HEK293 (cell line): ENCODE data around the gene SOX6.

Experiments used
- CTCF ChIA-PET: fragments of 350-600 bp; formaldehyde crosslinking; extraction: SDS; loops from one replicate; lab custom pipeline; 2021; ENCODE audit warnings: antibody characterized with exemption; lab: Yijun Ruan, JAX
- POLR2A ChIA-PET: fragments of 300-600 bp; formaldehyde crosslinking; extraction: SDS; loops from one replicate; lab custom pipeline; 2020; ENCODE audit warnings: antibody characterized with exemption, inconsistent platforms; lab: Yijun Ruan, JAX
- H3K27ac ChIP-seq: fragments of 200-500 bp; sonication (Bioruptor generic); 2 replicates; pipeline ENCODE4 v1.5.1; 2014; ENCODE audit warnings: low read depth, low read length, control low read depth, inconsistent platforms; ENCODE audit errors: extremely low read depth
- H3K36me3 ChIP-seq, 2 experiments: fragments of 200-500 bp in 1 of 2; sonication (Bioruptor generic) in 1 of 2; 1 replicate in 1 of 2; 2 replicates in 1 of 2; pipeline ENCODE4 v1.5.1; 2014 to 2017; ENCODE audit warnings: inconsistent platforms in 2 of 2, low read length in 2 of 2; ENCODE audit not compliant: control insufficient read depth in 2 of 2, insufficient read depth in 1 of 2
- H3K4me1 ChIP-seq: fragments of 200-500 bp; sonication (Bioruptor generic); 2 replicates; pipeline ENCODE4 v1.5.1; 2014; ENCODE audit warnings: mild to moderate bottlenecking, low read length, inconsistent platforms; ENCODE audit not compliant: control insufficient read depth, insufficient read depth
- H3K4me3 ChIP-seq: 2 replicates; pipeline ENCODE4 v1.5.1; 2011; ENCODE audit warnings: low read depth, mild to moderate bottlenecking, control low read depth, low read length, moderate library complexity
- H3K9me3 ChIP-seq: fragments of 200-500 bp; sonication (Bioruptor generic); 2 replicates; pipeline ENCODE4 v1.5.1; 2014; ENCODE audit warnings: low read depth, low read length, inconsistent platforms; ENCODE audit not compliant: control insufficient read depth, insufficient read depth
- IKZF3 ChIP-seq: fragments of 450-650 bp; IDR thresholded peaks from 2 replicates; pipeline ENCODE4 v1.5.0; 2018; ENCODE audit warnings: missing biosample characterization, mild to moderate bottlenecking, missing genetic modification characterization, moderate library complexity
- MEIS1 ChIP-seq: sonication (generic); formaldehyde crosslinking; IDR thresholded peaks from 2 replicates; pipeline ENCODE4 v1.8.1; 2022; ENCODE audit warnings: missing genetic modification reagents, mild to moderate bottlenecking, borderline replicate concordance
- PRDM6 ChIP-seq: fragments of 450-650 bp; formaldehyde crosslinking; IDR thresholded peaks from 2 replicates; pipeline ENCODE4 v1.5.1; 2017; ENCODE audit warnings: missing biosample characterization, missing genetic modification characterization
- REST ChIP-seq: fragments of 450-650 bp; formaldehyde crosslinking; IDR thresholded peaks from 2 replicates; pipeline ENCODE4 v1.5.1; 2016; ENCODE audit warnings: missing biosample characterization, missing genetic modification characterization
- SCRT2 ChIP-seq: fragments of 450-650 bp; formaldehyde crosslinking; IDR thresholded peaks from 2 replicates; pipeline ENCODE4 v1.5.1; 2016; ENCODE audit warnings: missing biosample characterization, missing genetic modification characterization
- SP2 ChIP-seq: fragments of 450-650 bp; formaldehyde crosslinking; IDR thresholded peaks from 2 replicates; pipeline ENCODE4 v1.5.1; 2016; ENCODE audit warnings: missing biosample characterization, missing genetic modification characterization
- YY2 ChIP-seq: fragments of 450-650 bp; formaldehyde crosslinking; IDR thresholded peaks from 2 replicates; pipeline ENCODE4 v1.5.1; 2016; ENCODE audit warnings: missing biosample characterization, missing genetic modification characterization
- ZBTB1 ChIP-seq: fragments of 450-650 bp; formaldehyde crosslinking; IDR thresholded peaks from 2 replicates; pipeline ENCODE4 v1.5.1; 2016; ENCODE audit warnings: missing biosample characterization, missing genetic modification characterization
- ZBTB8A ChIP-seq: fragments of 450-650 bp; formaldehyde crosslinking; IDR thresholded peaks from 2 replicates; pipeline ENCODE4 v1.5.1; 2016; ENCODE audit warnings: missing biosample characterization, missing genetic modification characterization
- ZNF112 ChIP-seq: fragments of 450-650 bp; formaldehyde crosslinking; IDR thresholded peaks from 2 replicates; pipeline ENCODE4 v1.5.0; 2017; ENCODE audit warnings: missing biosample characterization, missing genetic modification characterization
- ZNF214 ChIP-seq: fragments of 450-650 bp; formaldehyde crosslinking; IDR thresholded peaks from 2 replicates; pipeline ENCODE4 v1.5.1; 2017; ENCODE audit warnings: missing biosample characterization, mild to moderate bottlenecking, missing genetic modification characterization, borderline replicate concordance
- ZNF248 ChIP-seq: fragments of 450-650 bp; formaldehyde crosslinking; IDR thresholded peaks from 2 replicates; pipeline ENCODE4 v1.5.1; 2017; ENCODE audit warnings: missing biosample characterization, missing genetic modification characterization
- ZNF416 ChIP-seq: fragments of 450-650 bp; formaldehyde crosslinking; IDR thresholded peaks from 2 replicates; pipeline ENCODE4 v1.5.1; 2016; ENCODE audit warnings: missing biosample characterization, missing genetic modification characterization
- ZNF510 ChIP-seq: fragments of 450-650 bp; formaldehyde crosslinking; IDR thresholded peaks from 2 replicates; pipeline ENCODE4 v1.5.1; 2018; ENCODE audit warnings: mild to moderate bottlenecking, missing genetic modification characterization, missing biosample characterization; ENCODE audit not compliant: insufficient replicate concordance
- ZNF596 ChIP-seq: fragments of 450-650 bp; IDR thresholded peaks from 2 replicates; pipeline ENCODE4 v1.5.0; 2018; ENCODE audit warnings: missing biosample characterization, mild to moderate bottlenecking, missing genetic modification characterization, moderate library complexity
- ZNF600 ChIP-seq: fragments of 450-650 bp; formaldehyde crosslinking; IDR thresholded peaks from 2 replicates; pipeline ENCODE4 v1.5.1; 2016; ENCODE audit warnings: missing biosample characterization, missing genetic modification characterization
- ZNF621 ChIP-seq: fragments of 450-650 bp; formaldehyde crosslinking; IDR thresholded peaks from 2 replicates; pipeline ENCODE4 v1.5.1; 2017; ENCODE audit warnings: missing biosample characterization, missing genetic modification characterization
- ZNF639 ChIP-seq: fragments of 450-650 bp; formaldehyde crosslinking; IDR thresholded peaks from 2 replicates; pipeline ENCODE4 v1.5.1; 2016; ENCODE audit warnings: missing biosample characterization, missing genetic modification characterization
- ZNF692 ChIP-seq: fragments of 450-650 bp; formaldehyde crosslinking; IDR thresholded peaks from 2 replicates; pipeline ENCODE4 v1.5.1; 2016; ENCODE audit warnings: missing biosample characterization, missing genetic modification characterization
- ZNF704 ChIP-seq: fragments of 450-650 bp; formaldehyde crosslinking; IDR thresholded peaks from 2 replicates; pipeline ENCODE4 v1.5.1; 2016; ENCODE audit warnings: missing biosample characterization, missing genetic modification characterization
- ZNF777 ChIP-seq: fragments of 450-650 bp; formaldehyde crosslinking; IDR thresholded peaks from 2 replicates; pipeline ENCODE4 v1.5.1; 2017; ENCODE audit warnings: missing biosample characterization, missing genetic modification characterization, borderline replicate concordance
- ZSCAN23 ChIP-seq: fragments of 450-650 bp; formaldehyde crosslinking; IDR thresholded peaks from 2 replicates; pipeline ENCODE4 v1.5.1; 2016; ENCODE audit warnings: missing biosample characterization, missing genetic modification characterization

SOX6 gene

GRCh38 chr11:16001899-16002426 is 354.4 kb downstream of the SOX6 start (continued):
- TF ChIP-seq REST (tag by site-specific recombination): peak; percentile 50; the same call in 1 of the 2 replicates
- no peak for TF ChIP-seq ZNF112 (tag by site-specific recombination)
- TF ChIP-seq ZNF596: no peak
- peak; percentile 44 for TF ChIP-seq PRDM6 (tag by site-specific recombination)
- no peak for TF ChIP-seq ZBTB8A (tag by site-specific recombination)
- TF ChIP-seq IKZF3 (tag by site-specific recombination): no peak
- no peak for TF ChIP-seq YY2 (tag by site-specific recombination)
- no peak for TF ChIP-seq ZNF600
- TF ChIP-seq ZNF214: no peak
- no peak for TF ChIP-seq ZNF692
- TF ChIP-seq ZBTB1 (tag by site-specific recombination): no peak
- no peak for TF ChIP-seq ZNF621 (tag by site-specific recombination)

GRCh38 chr11:16001044-16001568 is 355.2 kb downstream of the SOX6 start:
- Histone ChIP-seq H3K36me3 (no peaks in the 10 kb centered on the region), H3K4me1 (no peaks in the 10 kb centered on the region), H3K4me3 (no peak overlapping the region), H3K27ac (peak overlapping the region; percentile 40; the same call in 1 of the 2 replicates), H3K9me3 (no peaks in the 10 kb centered on the region)
- ChIA-PET POLR2A (no interaction called here), CTCF (interaction anchor here (0.7 to 1.4 kb wide), 3 partner anchors 174 to 606 kb away, joined by 3 to 6 read pairs (median 5); no protein-coding TSS in a partner anchor)
- TF ChIP-seq ZNF214 (no peak), ZNF416 (tag by site-specific recombination) (no peak), ZNF639 (tag by site-specific recombination) (no peak), ZNF510 (tag by site-specific recombination) (no peak), ZNF777 (tag by site-specific recombination) (no peak), ZSCAN23 (tag by site-specific recombination) (no peak), MEIS1 (CRISPR knock-in tag) (no peak), ZNF704 (tag by site-specific recombination) (no peak), SCRT2 (tag by site-specific recombination) (no peak), ZNF248 (no peak), SP2 (tag by site-specific recombination) (no peak)
